Sigmoid colon (tissue), 7 donors: ENCODE data around the gene PELI3. TPM values are rescaled to one million over a fixed set of nuclear protein-coding genes. Genes with fewer than 3 reads are reported as not detected.
A peak's percentile ranks its signal among the peaks of the same experiment; 100 is the strongest.
"Not testable (repeated sequence)": the region's sequence is repeated elsewhere in the genome, so short reads cannot be mapped to it uniquely, and the experiment has no call there.

Experiments
- DNase-seq: peaks from one replicate; pipeline ENCODE4 v3.0.0-alpha.2; 2019
- H3K27ac ChIP-seq, 4 donors: fragments of 200-600 bp; sonication (generic); one replicate each; pipeline ENCODE4 v1.5.1; 2016 to 2019; ENCODE audit warnings: mild to moderate bottlenecking in 1 of 4
- H3K27me3 ChIP-seq, 3 donors: fragments of 200-600 bp; sonication (generic); one replicate each; pipeline ENCODE4 v1.5.1; 2019; ENCODE audit warnings: mild to moderate bottlenecking in 1 of 3
- H3K36me3 ChIP-seq, 4 donors: fragments of 200-600 bp; sonication (generic); one replicate each; pipeline ENCODE4 v1.5.1; 2016 to 2019
- H3K4me1 ChIP-seq, 4 donors: fragments of 200-600 bp; sonication (generic); one replicate each; pipeline ENCODE4 v1.5.1; 2017 to 2019
- H3K4me3 ChIP-seq, 4 donors: fragments of 200-600 bp; sonication (generic); one replicate each; pipeline ENCODE4 v1.5.1; 2017 to 2019; ENCODE audit warnings: mild to moderate bottlenecking in 2 of 4, moderate library complexity in 1 of 4
- H3K9me3 ChIP-seq, 4 donors: fragments of 200-600 bp in 3 of 4; sonication (generic) in 3 of 4; one replicate each; pipeline versions ENCODE4 v1.5.1 to v1.6.1; 2013 to 2019
- EP300 ChIP-seq, 4 donors: sonication (generic); formaldehyde crosslinking; IDR thresholded peaks; one replicate each; pipeline ENCODE4 v1.6.1; 2017; ENCODE audit warnings: antibody characterized with exemption in 4 of 4
- POLR2A ChIP-seq, 2 donors: fragments of 450-650 bp; IDR thresholded peaks; one replicate each; pipeline ENCODE4 v1.6.1; 2016; ENCODE audit warnings: antibody characterized with exemption in 2 of 2, mild to moderate bottlenecking in 2 of 2, moderate library complexity in 2 of 2
- POLR2AphosphoS5 ChIP-seq, 4 donors: sonication (generic); formaldehyde crosslinking; IDR thresholded peaks; one replicate each; pipeline ENCODE4 v1.6.1; 2017; ENCODE audit warnings: antibody characterized with exemption in 4 of 4
- WGBS, 2 donors: extraction: QIAGEN DNeasy Blood & Tissue Kit; methylation state at CpG; one replicate each; pipeline ENCODE4 v1.1.7; 2013; 5-methylcytosine and 5-hydroxymethylcytosine counted together
- intact Hi-C: fragments of 100-400 bp; cut with DNase I; formaldehyde crosslinking; loops from one replicate; pipeline ENCODE4 v1.15.1; 2023
- polyA plus RNA-seq, 3 donors: library from polyadenylated mRNA; stranded (reverse); fragments of 200-250 nt; gene quantifications; one replicate each; pipeline ENCODE4 v1.2.3, GENCODE V29; 2013
- total RNA-seq, 4 donors: library from RNA; depleted of rRNA; stranded (reverse); fragments of >200 nt; gene quantifications; one replicate each; pipeline ENCODE4 v1.1.0, GENCODE V29; 2016
- TF ChIP-seq, protein P1 (sequence below), 4 experiments: fragments of 450-650 bp in 3 of 4; fragments of 200-600 bp in 1 of 4; IDR thresholded peaks; one replicate each; pipeline ENCODE4 v1.5.1; 2016 to 2019; ENCODE audit warnings: antibody characterized with exemption in 4 of 4, mild to moderate bottlenecking in 3 of 4, moderate library complexity in 2 of 4
- donor health status: healthy with polysubstance abuse.
- donor health status: Bipolar disorder and iron deficiency.
- donor health status: healthy.

Gene PELI3
- total and polyA plus RNA-seq, 7 donors = 5.0 to 26.4 (median 16.9) TPM

GRCh38 chr11:66438504-66439466, 27.9 kb upstream of the PELI3 start, which contains the start of gene MRPL11:
Gene MRPL11 (minus strand): TSS chr11:66438848. CDS start chr11:66438754, 94 bp downstream.
- H3K4me3 ChIP-seq = peak within 1 kb of the TSS; percentile 54 to 88 (median 74)
- DNase-seq = peak; percentile 91
- H3K9me3 ChIP-seq = peaks cover 0 to 7% (median 0%) of the 10 kb centered on the region in 4 donors
- H3K27ac ChIP-seq = peak within 1 kb of the TSS; percentile 83 to 90 (median 87)
- intact Hi-C loops = loop anchor here (2.0 kb wide), 1 partner anchor 26 kb away; no protein-coding TSS in a partner anchor
- peaks cover 0 to 26% (median 16%) of the 10 kb centered on the region in 4 donors for H3K36me3 ChIP-seq
- WGBS, 2 donors = 8 to 9% methylated on average over 45 of the region's 45 CpGs
- peaks cover 0 to 10% (median 8%) of the 10 kb centered on the region in 4 donors for H3K4me1 ChIP-seq
- no peaks in the 10 kb centered on the region for H3K27me3 ChIP-seq
- TF ChIP-seq, protein P1, sequence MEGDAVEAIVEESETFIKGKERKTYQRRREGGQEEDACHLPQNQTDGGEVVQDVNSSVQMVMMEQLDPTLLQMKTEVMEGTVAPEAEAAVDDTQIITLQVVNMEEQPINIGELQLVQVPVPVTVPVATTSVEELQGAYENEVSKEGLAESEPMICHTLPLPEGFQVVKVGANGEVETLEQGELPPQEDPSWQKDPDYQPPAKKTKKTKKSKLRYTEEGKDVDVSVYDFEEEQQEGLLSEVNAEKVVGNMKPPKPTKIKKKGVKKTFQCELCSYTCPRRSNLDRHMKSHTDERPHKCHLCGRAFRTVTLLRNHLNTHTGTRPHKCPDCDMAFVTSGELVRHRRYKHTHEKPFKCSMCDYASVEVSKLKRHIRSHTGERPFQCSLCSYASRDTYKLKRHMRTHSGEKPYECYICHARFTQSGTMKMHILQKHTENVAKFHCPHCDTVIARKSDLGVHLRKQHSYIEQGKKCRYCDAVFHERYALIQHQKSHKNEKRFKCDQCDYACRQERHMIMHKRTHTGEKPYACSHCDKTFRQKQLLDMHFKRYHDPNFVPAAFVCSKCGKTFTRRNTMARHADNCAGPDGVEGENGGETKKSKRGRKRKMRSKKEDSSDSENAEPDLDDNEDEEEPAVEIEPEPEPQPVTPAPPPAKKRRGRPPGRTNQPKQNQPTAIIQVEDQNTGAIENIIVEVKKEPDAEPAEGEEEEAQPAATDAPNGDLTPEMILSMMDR (IDR thresholded peaks at IDR 0.05) = peak; percentile 27 to 41 (median 38)
- TF ChIP-seq EP300 (IDR thresholded peaks at IDR 0.05) (no peak), POLR2A (IDR thresholded peaks at IDR 0.05) (no peak), POLR2AphosphoS5 (IDR thresholded peaks at IDR 0.05) (peak in 3 of 4 donors; percentile 24 to 62 (median 40))

DNA sequence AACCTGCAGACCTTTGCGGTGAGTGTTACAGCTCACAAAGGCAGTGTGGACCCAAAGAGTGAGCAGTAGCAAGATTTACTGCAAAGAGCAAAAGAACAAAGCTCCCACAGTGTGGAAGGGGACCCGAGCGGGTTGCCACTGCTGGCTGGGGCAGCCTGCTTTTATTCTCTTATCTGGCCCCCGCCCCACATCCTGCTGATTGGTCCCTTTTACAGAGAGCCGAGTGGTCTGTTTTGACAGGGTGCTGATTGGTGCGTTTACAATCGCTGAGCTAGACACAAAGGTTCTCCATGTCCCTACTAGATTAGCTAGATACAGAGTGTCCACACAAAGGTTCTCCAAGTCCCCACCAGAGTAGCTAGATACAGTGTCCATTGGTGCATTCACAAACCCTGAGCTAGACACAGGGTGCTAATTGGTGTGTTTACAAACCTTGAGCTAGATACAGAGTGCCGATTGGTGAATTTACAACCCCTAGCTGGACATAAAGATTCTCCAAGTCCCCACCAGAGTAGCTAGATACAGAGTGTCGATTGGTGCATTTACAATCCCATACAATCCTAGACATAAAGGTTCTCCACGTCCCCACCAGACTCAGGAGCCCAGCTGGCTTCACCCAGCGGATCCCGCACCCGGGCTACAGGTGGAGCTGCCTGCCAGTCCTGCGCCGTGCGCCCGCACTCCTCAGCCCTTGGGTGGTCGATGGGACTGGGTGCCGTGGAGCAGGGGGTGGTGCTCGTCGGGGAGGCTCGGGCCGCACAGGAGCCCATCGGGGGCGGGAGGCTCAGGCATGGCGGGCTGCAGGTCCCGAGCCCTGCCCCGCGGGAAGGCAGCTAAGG, 26.4 kb upstream of the PELI3 start:
- WGBS, 2 donors = 91% methylated on average over 29 of the region's 29 CpGs
- H3K27me3 ChIP-seq, H3K9me3 ChIP-seq, intact Hi-C loops, H3K4me3 ChIP-seq, H3K27ac ChIP-seq, DNase-seq, H3K4me1 ChIP-seq: not testable (repeated sequence)
- peaks cover 0 to 18% (median 12%) of the 10 kb centered on the region in 4 donors for H3K36me3 ChIP-seq

GRCh38 chr11:66440940-66441282, 25.8 kb upstream of the PELI3 start:
- H3K27me3 ChIP-seq, H3K27ac ChIP-seq, H3K4me1 ChIP-seq, H3K4me3 ChIP-seq, H3K9me3 ChIP-seq, DNase-seq, intact Hi-C loops: not testable (repeated sequence)
- H3K36me3 ChIP-seq = peaks cover 0 to 12% (median 6%) of the 10 kb centered on the region in 4 donors
- WGBS, 2 donors = 90 to 95% methylated on average over 27 of the region's 27 CpGs

GRCh38 chr11:66443602-66444001, 23.1 kb upstream of the PELI3 start:
- H3K4me1 ChIP-seq = no peaks in the 10 kb centered on the region
- H3K27ac ChIP-seq = no peak overlapping the region
- no peaks in the 10 kb centered on the region for H3K27me3 ChIP-seq
- 83 to 85% methylated on average over 4 of the region's 4 CpGs for WGBS, 2 donors
- intact Hi-C loops = no loop called here
- no peak for DNase-seq
- H3K36me3 ChIP-seq = no peaks in the 10 kb centered on the region
- TF ChIP-seq, protein P1 (IDR thresholded peaks at IDR 0.05) = no peak
- TF ChIP-seq EP300 (IDR thresholded peaks at IDR 0.05) (no peak), POLR2A (IDR thresholded peaks at IDR 0.05) (no peak), POLR2AphosphoS5 (IDR thresholded peaks at IDR 0.05) (no peak)
- peaks cover 0 to 7% (median 0%) of the 10 kb centered on the region in 4 donors for H3K9me3 ChIP-seq
- no peak overlapping the region for H3K4me3 ChIP-seq

DNA sequence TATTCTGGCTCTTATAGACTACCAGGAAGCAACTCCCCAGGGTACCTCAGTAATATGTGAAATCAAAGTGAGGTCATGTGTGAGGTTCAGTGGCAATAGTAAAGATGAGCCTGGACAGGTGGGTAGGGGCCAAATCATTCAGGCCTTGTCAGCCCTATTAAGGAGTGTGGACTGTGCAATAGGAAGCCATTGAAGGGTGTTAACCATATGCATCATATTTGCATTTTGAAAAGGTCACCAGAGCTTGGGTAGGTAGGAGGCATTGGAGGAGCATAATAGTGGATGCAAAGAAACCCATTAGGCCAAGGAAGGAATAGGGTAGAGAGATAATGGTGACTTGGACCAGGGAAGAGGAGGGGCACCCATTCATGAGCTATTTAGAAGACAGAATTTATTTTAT, 19.7 kb upstream of the PELI3 start:
- Histone ChIP-seq H3K27ac (no peak overlapping the region), H3K36me3 (no peaks in the 10 kb centered on the region), H3K4me3 (no peak overlapping the region), H3K4me1 (no peaks in the 10 kb centered on the region), H3K27me3 (no peaks in the 10 kb centered on the region), H3K9me3 (peaks cover 0 to 7% (median 0%) of the 10 kb centered on the region in 4 donors)
- intact Hi-C loops = no loop called here
- no peak for DNase-seq
- TF ChIP-seq POLR2AphosphoS5 (IDR thresholded peaks at IDR 0.05) = no peak

- 78% methylated on average over 4 of the region's 4 CpGs for WGBS, 2 donors
- intact Hi-C loops = no loop called here
- Histone ChIP-seq H3K27me3 (no peaks in the 10 kb centered on the region), H3K4me3 (no peak overlapping the region), H3K9me3 (no peaks in the 10 kb centered on the region), H3K4me1 (no peaks in the 10 kb centered on the region), H3K27ac (no peak overlapping the region), H3K36me3 (no peaks in the 10 kb centered on the region)
- TF ChIP-seq POLR2A (IDR thresholded peaks at IDR 0.05) (no peak), EP300 (IDR thresholded peaks at IDR 0.05) (no peak)
- TF ChIP-seq, protein P1 (IDR thresholded peaks at IDR 0.05) = no peak
- no peak for DNase-seq
Observed at GRCh38 chr11:66448523-66448922, 18.2 kb upstream of the PELI3 start.
